A549 treated with DMSO at 1 μM for 4 hours (cell line): ENCODE measurements around the gene PPME1. TPM values are rescaled to one million over a fixed set of nuclear protein-coding genes. Genes with fewer than 3 reads are reported as not detected.

Source experiments
- total RNA-seq: library from RNA; stranded (reverse); fragments of 200-300 nt; extraction: Qiagen RNA extraction; gene quantifications from 5 replicates; pipeline ENCODE4 v1.2.3, GENCODE V29; 2022; ENCODE audit warnings: low read depth

PPME1 gene
- total RNA-seq, result 46.7 to 60.4 TPM (median 56.5 TPM) in 5 replicates

GRCh38 chr11:74170694-74171629 lies at the start of gene PPME1, which contains the start of gene C2CD3:
Gene PPME1, plus strand, starts transcription at chr11:74171289. Its CDS starts 133 bp downstream, at chr11:74171422.
Gene C2CD3, minus strand, starts transcription at chr11:74171002. Its CDS starts 210 bp downstream, at chr11:74170792.

Other genes with a start within 250 kb of the PPME1 start
- 0.31 to 1.2 TPM (median 0.45 TPM) in 5 replicates for gene DNAJB13, start 220.3 kb upstream of the PPME1 start, total RNA-seq
- 69.3 to 102 TPM (median 76.8 TPM) in 5 replicates for gene UCP2, start 188.4 kb upstream of the PPME1 start, total RNA-seq
- 0.70 to 2.4 TPM (median 1.4 TPM) in 5 replicates for gene UCP3, start 162.2 kb upstream of the PPME1 start, total RNA-seq
- 15.0 to 19.4 TPM (median 17.7 TPM) in 5 replicates for gene C2CD3, start 287 bp upstream of the PPME1 start, total RNA-seq
- 31.8 to 51.3 TPM (median 39.9 TPM) in 5 replicates for gene P4HA3, start 140.4 kb downstream of the PPME1 start, total RNA-seq
- 8.8 to 18.2 TPM (median 13.8 TPM) in 5 replicates for gene PGM2L1, start 227.1 kb downstream of the PPME1 start, total RNA-seq